GM19395 (cell line): Measurements from ENCODE around the gene L1CAM.

Source experiments
- ATAC-seq: cut with Tn5 transposase; IDR thresholded peaks from one replicate; pipeline ENCODE4 v1.9.1; 2021; ENCODE audit warnings: mild to moderate bottlenecking, moderate library complexity; ENCODE audit not compliant: unreplicated experiment

The L1CAM gene

DNA sequence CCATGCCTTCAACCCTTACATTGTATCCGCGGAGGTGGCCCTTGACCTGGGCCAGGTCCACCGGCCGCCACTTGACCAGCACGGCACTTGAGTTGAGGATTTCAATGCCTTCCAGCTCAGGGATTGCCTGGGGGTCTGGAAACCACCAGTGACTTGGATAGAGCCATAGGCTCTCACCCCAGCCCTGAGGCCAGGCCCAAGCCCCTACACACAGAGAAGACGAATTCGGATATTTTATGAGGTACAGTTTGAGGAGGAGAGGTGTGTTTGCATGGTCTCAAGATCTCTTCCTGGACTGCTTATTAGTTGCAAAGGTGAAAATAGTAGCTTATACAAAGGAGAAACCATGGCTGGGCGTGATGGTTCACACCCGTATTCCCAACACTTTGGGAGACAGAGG lies 20.3 kb downstream of the L1CAM start:
- no peak for ATAC-seq

DNA sequence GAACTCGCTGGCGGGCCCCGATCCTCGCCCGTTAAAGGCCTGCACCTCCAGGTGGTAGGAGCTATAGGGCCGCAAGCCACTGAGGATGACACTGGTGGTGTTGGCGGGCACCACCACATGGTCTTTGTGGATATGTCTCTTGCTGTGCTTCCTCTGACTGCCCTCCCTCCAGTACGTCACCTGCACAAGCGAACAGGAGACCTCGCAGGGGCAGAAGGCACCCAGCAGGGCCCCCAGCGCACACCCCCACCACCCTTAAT lies 20.7 kb downstream of the L1CAM start:
- no peak for ATAC-seq

DNA sequence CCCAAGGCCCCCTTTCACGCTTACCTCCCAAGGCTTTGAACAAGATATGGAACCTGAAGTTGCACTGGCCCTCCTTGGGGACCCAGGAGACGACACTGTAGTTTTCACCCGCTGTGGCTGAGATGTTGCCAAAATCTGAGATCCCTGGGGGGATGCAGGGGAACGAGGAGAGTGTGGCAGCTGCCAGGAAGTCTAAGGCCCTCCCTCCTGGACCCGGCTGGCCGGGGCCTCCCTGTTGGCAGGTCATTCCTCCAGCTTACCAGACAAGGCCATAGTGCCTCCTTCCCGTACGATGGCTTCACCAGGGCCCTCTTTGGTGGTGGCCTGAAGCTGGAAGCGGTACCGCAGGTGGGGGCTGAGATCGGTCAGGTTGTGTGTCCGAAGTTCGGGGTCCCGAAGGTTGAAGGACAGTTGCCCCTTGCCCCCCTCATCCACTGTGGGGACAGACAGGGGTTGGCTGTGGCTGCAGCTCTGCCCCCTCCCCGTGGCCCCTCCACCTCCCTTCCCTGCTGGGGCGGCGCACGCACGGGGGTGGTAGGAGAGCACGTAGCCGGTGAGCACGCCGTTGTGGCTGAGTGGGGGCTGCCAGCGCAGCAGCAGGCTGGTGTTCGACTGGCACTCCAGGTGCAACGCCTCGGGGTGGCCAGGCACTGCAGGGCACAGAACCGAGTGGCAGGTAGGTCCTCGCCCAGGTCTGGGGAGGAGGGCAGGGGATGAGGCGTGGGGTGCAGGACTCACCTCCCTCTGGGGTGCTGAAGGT lies 21.2 kb downstream of the L1CAM start:
- no peak for ATAC-seq

- ATAC-seq = no peak
Measured at GRCh38 chrX:153864101-153864500, 21.9 kb downstream of the L1CAM start.

DNA sequence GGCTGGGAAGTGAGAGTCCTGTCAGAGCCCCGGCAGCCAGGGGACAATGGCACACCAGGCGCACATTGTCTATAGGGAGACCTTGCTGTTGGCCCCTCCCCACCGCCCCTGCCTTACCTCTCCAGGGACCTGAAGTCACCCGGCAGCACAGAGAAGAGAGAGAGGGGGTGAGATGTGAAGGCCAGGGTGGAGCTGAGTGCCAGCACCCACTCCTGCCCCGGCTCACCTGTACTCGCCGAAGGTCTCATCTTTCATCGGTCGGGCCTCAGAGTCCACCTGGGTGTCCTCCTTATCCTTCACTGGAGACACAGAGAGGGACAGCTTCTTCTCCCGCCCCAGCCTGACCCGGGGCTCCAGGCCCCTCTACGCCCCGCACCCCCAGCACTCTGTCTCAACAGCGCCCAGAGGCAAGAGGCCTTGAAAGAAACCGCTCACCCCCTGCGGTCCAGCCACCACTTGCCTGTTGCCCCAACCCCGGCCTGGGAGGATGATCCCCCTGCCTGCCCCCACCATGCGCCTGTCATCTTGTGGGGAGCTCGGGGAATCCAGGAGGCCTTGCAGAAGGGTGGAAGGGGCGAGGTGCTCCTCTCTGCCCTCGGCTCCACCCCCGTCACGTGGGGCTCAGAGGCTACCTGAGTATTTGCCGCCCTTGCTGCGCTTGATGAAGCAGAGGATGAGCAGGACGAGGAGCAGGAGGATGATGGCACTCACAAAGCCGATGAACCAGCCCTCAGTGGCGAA lies 22.6 kb downstream of the L1CAM start:
- no peak for ATAC-seq

DNA sequence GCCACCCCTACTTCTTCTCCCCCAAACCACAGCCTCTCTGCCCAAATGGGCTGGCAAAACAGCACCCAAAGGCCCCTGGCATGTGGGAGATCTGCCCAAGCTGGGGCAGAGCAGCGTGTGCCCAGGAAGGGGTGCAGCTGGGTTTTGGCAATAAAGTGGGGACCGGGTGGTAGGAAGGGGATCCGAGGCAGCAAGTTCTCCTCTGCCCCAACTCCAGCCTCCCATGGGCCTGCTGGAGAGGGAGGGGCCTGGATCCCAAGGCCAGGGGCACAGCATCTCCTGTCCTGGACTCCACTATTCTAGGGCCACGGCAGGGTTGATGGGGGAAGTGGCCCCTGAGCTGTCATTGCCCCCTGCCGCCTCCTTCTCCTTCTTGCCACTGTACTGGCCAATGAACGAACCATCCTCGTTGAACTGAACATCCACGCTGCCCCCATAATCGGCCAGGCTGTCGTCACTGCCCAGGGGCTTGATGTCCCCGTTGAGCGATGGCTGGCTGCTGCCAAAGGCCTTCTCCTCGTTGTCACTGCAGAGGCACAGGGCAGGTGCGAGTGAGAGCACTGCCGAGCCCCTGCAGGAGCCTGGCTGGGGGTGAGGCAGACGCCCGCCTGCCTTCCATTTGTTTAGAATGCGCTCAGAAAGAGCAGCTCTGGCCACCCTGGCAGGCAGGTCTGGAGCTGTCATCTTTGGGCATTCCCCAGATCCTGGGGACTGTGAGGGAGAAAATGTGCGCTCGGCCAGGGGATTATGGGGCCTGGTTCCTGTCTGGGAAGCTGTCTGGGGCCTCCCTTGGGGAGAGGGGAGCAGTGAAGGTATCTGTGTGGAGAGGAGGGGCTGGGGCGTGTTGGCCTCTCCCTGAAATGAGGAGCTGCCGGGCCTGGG lies 23.4 kb downstream of the L1CAM start:
- ATAC-seq = no peak

- no peak for ATAC-seq
Measured at GRCh38 chrX:153861733-153862310, 24.2 kb downstream of the L1CAM start.

DNA sequence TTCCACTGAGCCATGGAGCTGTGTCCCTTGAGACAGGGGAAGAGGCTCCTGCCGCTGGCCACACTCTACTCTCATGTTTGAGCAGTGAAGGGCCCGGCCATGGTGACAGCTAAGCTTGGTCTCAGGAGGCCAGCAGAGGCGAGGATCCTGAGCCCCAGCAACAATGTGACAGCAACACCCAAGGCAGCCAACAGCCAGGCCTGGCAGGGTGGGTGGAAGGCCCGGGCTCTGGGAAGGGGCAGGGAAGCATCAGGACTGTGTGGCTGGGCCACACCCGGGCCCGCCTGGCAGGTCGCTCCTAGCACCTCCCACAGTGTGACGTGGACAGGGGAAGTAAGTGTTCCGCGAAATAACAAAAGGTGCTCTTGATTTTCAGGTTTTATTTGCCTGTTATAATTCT lies 24.8 kb downstream of the L1CAM start:
- no peak for ATAC-seq

- ATAC-seq = no peak
Measured at GRCh38 chrX:153857348-153857903, 28.5 kb downstream of the L1CAM start.

DNA sequence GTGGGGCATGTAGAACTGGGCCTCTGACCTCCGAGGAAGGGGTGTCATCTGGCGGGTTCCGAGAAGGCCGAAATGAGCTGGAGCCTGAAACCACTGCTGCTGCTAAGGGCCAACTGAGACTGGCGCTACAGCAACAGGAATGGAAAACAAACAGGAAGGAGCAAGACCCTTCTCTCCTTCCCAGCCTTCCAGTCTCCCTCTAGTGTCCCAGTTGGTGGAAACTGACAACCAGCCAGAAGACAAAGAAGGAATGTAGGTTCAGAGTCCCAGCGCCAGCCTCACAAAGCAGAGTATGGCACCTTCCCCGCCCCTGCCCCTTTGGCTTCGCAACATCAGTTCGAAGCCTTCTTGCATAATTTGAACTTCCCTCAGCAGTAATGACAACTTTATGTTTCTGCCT lies 31.3 kb downstream of the L1CAM start:
- ATAC-seq = no peak

GRCh38 chrX:153853902-153854267 lies 32.1 kb downstream of the L1CAM start:
- ATAC-seq = no peak

- no peak for ATAC-seq
Measured at GRCh38 chrX:153853180-153853901, 32.6 kb downstream of the L1CAM start.

DNA sequence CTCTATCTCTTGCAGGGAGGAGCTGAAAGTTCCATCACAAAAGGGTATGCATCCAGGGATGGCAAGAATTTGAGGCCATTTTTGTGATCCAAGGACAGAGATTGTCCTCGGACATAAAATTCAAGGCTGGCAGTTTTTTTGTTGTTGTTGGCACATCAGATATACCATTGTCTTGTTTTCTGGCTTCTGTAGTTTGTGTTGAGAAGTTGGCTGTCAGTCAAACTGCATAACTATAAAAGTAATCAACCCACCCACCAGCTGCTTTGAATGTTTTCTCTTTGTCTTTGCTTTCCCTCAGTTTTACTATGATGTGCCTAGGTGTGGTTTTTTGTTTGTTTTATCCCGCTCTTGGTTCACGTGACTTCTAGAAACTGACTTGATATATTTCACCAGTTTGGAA lies 34.0 kb downstream of the L1CAM start:
- ATAC-seq = no peak

DNA sequence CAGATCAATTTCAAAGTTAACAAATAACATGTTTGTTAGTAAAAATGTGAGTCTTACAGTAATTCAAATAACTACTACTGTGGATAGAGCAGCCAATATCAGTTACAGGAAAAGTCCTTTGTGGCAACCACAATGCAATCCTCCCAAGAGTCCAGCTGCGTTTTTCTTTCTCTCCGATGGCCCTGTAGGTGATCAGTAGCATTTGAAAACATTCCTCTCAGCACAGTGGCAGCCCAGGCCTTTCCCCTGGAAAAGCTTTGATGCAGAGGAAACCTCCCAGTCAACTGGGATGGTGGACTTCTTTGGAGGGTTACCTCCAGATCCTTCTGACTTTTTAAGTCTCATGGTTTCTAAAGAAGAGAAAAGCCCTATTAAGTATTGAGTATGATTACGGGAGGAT lies 37.6 kb downstream of the L1CAM start:
- ATAC-seq = no peak

GRCh38 chrX:153845842-153846241 lies 40.1 kb downstream of the L1CAM start:
- ATAC-seq = no peak

DNA sequence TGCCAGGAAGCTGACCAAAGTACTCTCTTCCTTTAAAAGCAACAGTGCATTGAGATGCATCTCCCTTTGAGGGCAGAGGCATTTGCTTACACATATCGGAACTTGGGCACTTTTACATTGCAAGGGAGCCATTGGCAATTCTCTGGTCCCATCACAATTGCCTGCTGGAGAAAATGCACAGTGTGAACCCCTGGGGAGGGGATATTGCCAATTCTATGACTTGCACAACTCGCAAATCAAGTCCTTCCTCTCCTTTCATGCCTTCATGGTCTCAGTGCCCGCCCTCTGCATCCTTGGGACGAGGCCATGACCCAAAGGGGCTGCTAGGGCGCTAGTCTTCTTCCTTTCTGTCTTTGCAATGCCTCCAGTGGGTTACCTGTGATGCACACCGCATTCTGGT lies 40.8 kb downstream of the L1CAM start:
- ATAC-seq = no peak

DNA sequence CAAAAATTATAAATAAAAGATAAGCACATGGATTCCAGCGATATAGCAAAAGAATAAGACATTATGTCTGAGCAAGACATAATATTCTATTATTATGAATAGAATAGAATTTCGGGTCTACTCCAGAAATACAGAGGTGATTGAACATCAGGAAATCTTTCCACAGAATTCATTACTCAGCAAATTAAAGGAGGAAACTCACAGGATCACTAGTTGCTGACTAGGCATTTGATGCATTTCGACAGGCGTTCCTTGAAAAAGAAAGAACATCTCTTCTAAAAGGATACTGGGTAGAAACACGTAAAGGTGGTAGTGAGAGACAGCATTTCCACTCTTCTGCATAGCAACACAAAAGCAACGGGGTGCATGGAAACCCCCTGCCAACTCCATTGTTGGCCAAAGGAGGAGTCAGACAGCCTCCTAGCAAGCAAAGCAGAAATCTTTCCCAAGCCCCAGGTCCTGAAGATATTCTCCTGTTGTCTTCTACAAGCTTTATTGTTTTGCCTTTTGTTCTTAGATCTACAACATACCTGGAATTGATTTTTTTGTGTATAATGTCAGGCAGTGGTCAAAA lies 41.4 kb downstream of the L1CAM start:
- ATAC-seq = no peak

- no peak for ATAC-seq
Measured at GRCh38 chrX:153836921-153837320, 49.1 kb downstream of the L1CAM start.

- ATAC-seq = no peak
Measured at GRCh38 chrX:153832728-153833127, 53.2 kb downstream of the L1CAM start.

DNA sequence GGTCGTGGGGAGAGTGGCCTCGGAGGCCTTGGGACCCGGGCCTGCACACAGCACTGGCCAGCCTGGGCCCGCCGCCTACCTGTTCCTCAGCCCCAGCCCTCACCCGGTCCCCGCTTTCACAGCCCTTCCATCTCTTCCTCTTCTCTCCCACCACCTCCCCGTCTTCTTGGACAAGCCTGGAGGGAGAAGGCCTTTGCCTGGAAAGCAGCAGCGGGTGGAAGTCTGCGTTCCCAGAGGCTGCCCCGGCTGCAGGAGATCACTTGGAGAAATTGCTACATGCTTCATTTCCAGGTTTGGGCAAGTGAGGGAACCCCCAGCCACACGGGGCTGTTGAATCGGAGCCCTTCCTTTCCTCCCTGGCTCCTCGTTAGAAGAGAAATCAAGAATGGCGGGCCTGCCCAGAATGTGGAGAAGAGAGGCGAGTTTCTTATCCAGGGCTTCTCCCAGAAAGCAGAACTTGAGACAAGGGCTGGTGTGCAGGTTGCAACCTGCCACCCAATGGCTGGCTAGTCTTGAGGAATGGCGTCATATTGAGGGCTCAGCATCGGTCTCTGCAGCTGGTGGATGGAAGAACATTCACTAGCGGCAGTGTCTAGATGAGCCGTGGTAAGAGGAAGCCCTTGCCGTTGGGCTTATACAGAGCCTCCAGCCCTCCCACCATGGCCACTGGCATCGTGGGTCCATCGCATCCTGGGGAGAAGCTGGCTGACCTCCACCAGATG lies 54.4 kb downstream of the L1CAM start:
- ATAC-seq = no peak
